Activated T-cell treated with anti-CD3 and anti-CD28 coated beads, Interleukin-2, amount 50 U/mL, for 4 hours (primary cell): ENCODE results near the gene DHX35. TPM values are rescaled to one million over a fixed set of nuclear protein-coding genes. Genes with fewer than 3 reads are reported as not detected.
"Not testable (repeated sequence)": the region's sequence is repeated elsewhere in the genome, so short reads cannot be mapped to it uniquely, and the experiment has no call there.

Experiments used
- ATAC-seq, 2 donors: fragments of 200-7000 bp; cut with Tn5 transposase; one replicate each; pipeline ENCODE4 v1.10.0; 2021
- DNase-seq: peaks from one replicate; pipeline ENCODE4 v3.0.0-alpha.2; 2020
- H3K27me3 Mint-ChIP-seq: one replicate; pipeline ENCODE4 v1.8.0; 2021; ENCODE audit warnings: low read depth, mixed read lengths
- H3K36me3 Mint-ChIP-seq: one replicate; pipeline ENCODE4 v1.8.0; 2022; ENCODE audit warnings: mixed read lengths; ENCODE audit not compliant: insufficient read depth
- H3K4me1 Mint-ChIP-seq: one replicate; pipeline ENCODE4 v1.8.0; 2021; ENCODE audit warnings: low read depth, mixed read lengths
- H3K4me3 Mint-ChIP-seq: one replicate; pipeline ENCODE4 v1.8.0; 2021; ENCODE audit warnings: mild to moderate bottlenecking, moderate library complexity, mixed read lengths
- H3K9me3 Mint-ChIP-seq: one replicate; pipeline ENCODE4 v1.8.0; 2021; ENCODE audit warnings: mixed read lengths
- total RNA-seq, 3 donors: library from RNA; stranded (reverse); gene quantifications; one replicate each; pipeline ENCODE4 v1.2.1, GENCODE V29; 2021

DHX35 gene
- total RNA-seq, 3 donors from 2014 or later: 14.3 to 17.2 (median 15.8) TPM

DNA sequence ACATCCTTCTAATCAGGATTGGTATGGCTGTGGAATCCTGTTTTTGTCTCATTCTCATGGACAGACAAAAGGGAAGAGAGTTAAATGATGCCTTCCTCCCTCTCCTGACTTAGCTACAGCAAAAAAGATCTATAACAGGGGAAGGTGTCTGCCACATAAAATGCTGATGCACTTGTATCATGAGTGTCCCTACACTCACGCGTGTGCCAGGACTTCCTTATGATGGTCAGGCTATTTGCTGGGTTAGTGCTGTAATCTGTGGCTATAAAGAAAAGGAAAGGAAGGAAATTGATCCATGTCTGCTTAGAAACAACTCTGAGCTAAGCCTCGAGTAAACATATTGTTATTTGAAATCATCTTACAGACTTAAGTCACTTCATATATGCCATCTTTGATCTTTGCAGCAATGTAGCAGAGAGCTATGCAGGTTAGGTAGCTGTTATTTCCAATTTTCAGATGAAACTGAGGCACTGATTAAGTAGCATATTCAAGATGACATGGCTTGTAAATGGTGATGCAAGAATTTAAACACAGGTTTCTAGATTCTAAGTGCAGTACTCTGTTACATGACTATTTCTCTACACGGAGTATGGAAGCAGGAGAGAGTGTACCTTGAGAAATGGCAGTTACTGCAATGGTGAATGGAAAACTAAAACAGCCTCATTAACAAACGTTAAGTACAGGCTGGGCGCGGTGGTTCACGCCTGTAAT lies 8.4 kb upstream of the DHX35 start:
- Mint-ChIP-seq H3K4me1 (no peaks in the 10 kb centered on the region), H3K4me3 (no peak overlapping the region), H3K27me3 (no peaks in the 10 kb centered on the region), H3K9me3 (no peaks in the 10 kb centered on the region), H3K36me3 (no peaks in the 10 kb centered on the region)
- DNase-seq: no peak
- no peak for ATAC-seq

DNA sequence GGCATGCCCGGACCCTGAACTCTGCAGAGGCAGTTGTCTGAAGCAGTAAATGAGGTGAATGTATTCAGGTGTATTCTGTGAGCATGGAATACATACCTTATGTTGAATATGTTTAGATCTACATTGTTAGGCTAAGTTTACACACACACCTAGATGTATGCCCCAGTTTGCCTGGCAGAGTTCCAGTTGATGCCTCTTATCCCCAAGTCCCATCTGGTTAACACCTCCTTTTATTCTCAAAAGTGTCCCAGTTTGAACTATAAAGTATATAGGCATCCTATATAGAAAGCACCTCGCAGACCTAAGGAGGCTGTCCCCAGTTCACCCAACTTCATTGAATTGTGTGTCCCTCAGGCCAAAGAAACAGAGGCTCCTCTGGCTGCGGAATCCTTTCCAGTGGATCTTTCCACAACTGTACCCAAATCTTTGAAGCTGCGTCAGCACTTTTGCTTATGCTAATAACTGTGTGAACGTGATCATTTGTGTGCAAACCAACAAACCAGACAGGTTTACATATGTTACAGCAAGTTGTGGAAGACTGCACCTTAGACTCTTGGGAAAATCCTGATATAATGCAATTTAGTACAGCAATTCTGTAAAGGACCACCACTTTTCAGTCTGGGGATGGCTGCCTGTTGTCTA lies 4.8 kb upstream of the DHX35 start:
- Mint-ChIP-seq H3K9me3 (no peaks in the 10 kb centered on the region), H3K4me3 (no peak overlapping the region), H3K27me3 (no peaks in the 10 kb centered on the region), H3K36me3 (no peaks in the 10 kb centered on the region), H3K4me1 (peaks cover 8% of the 10 kb centered on the region)
- DNase-seq: no peak
- no peak for ATAC-seq

DNA sequence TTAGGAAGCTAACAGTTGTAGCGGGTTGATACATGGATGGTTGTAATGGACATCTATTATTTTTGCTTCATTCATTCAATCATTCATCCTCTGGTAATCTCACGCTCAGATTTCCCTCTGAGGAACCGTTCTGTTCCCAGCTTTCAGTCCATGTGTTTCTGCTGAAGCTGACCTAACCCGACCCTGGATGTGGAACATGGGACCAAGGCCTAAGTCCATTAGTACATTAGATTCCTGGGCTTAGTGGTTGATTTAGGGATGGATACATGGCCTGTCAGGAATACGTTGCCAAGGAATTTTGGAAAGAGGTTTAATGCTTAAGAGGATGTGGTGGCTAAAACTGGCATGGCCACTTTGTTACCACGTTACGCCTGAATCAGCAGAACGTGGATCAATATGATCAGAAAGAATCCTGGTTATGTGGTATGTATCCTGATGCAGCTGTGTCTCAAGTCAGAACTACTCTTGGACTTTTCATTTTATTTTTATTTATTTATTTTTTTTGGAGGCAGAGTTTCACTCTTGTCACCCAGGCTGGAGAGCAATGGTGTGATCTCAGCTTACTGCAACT lies 4.1 kb upstream of the DHX35 start:
- Mint-ChIP-seq H3K9me3 (no peaks in the 10 kb centered on the region), H3K4me3 (no peak overlapping the region), H3K36me3 (no peaks in the 10 kb centered on the region), H3K27me3 (no peaks in the 10 kb centered on the region), H3K4me1 (peaks cover 13% of the 10 kb centered on the region)
- ATAC-seq (no peak), DNase-seq (no peak)

DNA sequence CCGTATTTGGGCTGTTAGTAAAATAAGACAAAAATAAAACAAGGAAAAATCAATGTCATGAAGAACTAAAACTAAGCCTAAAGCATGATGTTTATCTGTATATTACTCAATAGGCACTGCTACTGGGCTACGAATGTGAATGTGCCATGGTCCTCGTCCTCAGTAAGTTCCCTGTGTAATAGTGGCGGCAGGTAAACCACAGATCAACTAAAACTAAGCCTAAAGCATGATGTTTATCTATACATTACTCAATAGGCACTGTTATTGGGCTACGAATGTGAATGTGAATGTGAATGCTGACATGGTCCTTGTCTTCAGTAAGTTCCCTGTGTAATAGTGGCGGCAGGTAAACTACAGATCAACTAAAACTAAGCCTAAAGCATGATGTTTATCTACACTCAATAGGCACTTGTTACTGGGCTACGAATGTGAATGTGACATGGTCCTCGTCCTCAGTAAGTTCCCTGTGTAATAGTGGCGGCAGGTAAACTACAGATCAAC lies 1.9 kb upstream of the DHX35 start:
- not testable (repeated sequence) for H3K36me3 Mint-ChIP-seq, H3K9me3 Mint-ChIP-seq, H3K4me3 Mint-ChIP-seq, DNase-seq, ATAC-seq, H3K27me3 Mint-ChIP-seq
- H3K4me1 Mint-ChIP-seq: peaks cover 24% of the 10 kb centered on the region

DNA sequence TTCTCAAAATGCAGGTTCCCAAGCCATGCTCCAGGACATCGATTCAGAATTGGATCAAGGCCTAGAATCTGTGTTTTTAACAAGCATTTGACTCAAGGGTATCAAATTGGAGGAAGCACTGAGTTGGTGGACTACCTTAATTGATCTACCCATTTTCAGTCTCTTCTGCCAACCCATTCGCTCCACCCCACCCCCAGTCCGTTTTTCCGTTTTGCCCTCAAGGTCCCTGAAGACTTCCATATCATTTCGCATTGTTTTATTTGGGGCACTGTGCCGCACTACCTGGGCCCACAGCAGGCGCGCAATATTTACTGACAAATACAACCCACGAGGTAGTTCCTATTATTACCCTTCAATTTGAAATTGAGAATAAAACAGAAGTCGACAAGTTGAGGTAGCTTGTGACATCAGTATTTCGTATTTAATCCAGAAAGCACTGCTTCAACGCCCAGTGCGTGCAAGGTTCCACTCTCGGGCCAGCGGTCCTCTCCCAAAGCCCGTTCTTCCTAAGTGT lies 557 bp upstream of the DHX35 start:
- ATAC-seq (no peak), DNase-seq (peak; percentile 15)
- peaks cover 9% of the 10 kb centered on the region for H3K36me3 Mint-ChIP-seq
- H3K27me3 Mint-ChIP-seq: no peaks in the 10 kb centered on the region
- no peaks in the 10 kb centered on the region for H3K9me3 Mint-ChIP-seq
- peaks cover 24% of the 10 kb centered on the region for H3K4me1 Mint-ChIP-seq
- peak overlapping the region; percentile 96 for H3K4me3 Mint-ChIP-seq

DNA sequence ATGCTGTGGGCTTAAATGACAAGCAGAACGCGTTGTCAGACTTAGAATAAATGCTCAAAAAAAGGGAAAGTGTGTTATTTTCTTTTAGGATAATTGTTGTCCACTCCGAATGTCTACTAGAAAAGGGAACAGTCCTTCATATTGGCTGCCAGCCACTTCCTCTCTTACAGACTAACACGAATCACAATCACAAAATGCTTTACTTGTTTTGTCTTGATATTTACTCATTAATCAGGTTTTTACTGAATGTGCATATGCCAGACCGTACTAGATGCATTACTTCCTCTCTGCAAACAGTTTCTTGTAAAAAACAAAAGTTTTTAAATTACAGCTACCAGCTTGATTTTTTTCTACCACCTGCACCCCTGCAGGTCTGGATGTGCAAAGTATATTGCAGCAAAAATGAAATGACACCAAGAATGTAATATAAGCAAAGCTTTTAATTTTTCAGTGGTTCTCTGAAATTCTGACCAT lies 821 bp downstream of the DHX35 start:
- Mint-ChIP-seq H3K27me3 (no peaks in the 10 kb centered on the region), H3K4me3 (peak overlapping the region; percentile 96), H3K9me3 (no peaks in the 10 kb centered on the region), H3K36me3 (peaks cover 9% of the 10 kb centered on the region), H3K4me1 (peaks cover 24% of the 10 kb centered on the region)
- no peak for DNase-seq
- ATAC-seq: no peak

DNA sequence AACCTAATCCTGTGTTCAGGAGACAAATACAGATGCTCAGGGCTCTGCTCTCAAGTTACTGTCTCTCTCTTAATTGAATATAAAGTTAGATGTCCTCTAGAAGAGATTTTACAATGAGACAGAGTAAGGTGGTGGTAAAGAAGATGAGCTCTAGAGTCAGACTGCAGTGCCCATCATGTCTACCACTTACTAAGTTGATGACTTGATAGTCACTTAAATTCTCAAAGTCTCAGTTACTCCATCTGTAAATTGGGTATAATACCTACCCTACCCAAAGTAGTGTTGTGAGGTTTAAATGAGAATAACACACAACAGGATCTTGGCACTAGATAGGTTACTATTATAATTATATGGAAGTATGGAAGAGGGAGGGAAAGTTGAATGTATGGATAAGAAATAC lies 1.6 kb downstream of the DHX35 start:
- Mint-ChIP-seq H3K36me3 (peaks cover 9% of the 10 kb centered on the region), H3K9me3 (no peaks in the 10 kb centered on the region), H3K4me1 (peaks cover 24% of the 10 kb centered on the region), H3K27me3 (no peaks in the 10 kb centered on the region), H3K4me3 (no peak overlapping the region)
- no peak for ATAC-seq
- no peak for DNase-seq

DNA sequence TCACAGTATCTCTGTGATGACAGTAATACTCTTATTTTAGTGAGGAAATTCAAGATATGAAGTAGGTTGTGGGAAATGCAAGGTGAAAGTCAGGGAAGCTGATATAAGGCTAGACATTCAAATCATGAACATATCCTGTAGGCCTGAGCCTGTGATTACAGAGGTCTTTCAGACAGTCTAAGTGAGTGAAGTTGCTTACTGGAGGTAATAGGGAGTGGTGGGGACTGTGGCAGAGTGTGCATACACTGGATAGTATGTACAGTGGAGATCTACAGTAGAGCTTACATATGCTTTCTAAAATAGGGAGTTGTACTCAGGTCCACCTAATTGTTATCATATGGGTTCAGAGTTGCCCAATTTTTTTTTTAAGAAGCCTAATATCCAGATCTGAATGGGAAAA lies 3.1 kb downstream of the DHX35 start:
- H3K27me3 Mint-ChIP-seq: no peaks in the 10 kb centered on the region
- H3K4me1 Mint-ChIP-seq: peaks cover 24% of the 10 kb centered on the region
- peaks cover 11% of the 10 kb centered on the region for H3K36me3 Mint-ChIP-seq
- H3K4me3 Mint-ChIP-seq: no peak overlapping the region
- ATAC-seq: no peak
- H3K9me3 Mint-ChIP-seq: no peaks in the 10 kb centered on the region
- no peak for DNase-seq

DNA sequence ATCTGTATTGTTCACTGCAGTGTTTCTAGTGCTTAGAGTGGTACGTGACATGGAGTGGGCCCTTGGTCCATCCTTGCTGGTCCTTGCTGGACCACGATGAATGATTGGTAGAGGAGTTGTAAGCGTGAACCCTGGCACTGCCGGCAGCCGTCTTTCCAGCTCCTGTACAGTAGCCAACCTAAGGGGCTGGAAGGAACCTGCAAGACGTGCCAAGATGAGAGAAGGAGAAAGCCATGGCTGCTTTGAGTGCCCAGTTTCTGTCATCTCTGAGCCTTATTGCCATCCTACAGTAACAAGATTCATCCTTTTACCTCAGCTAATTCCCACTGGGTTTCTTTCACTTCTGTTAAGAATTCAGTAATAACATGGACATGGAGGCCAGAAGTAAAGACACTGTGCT lies 5.9 kb downstream of the DHX35 start:
- DNase-seq (no peak), ATAC-seq (no peak)
- H3K9me3 Mint-ChIP-seq: no peaks in the 10 kb centered on the region
- H3K4me1 Mint-ChIP-seq: peaks cover 10% of the 10 kb centered on the region
- H3K27me3 Mint-ChIP-seq: no peaks in the 10 kb centered on the region
- no peak overlapping the region for H3K4me3 Mint-ChIP-seq
- peaks cover 31% of the 10 kb centered on the region for H3K36me3 Mint-ChIP-seq

DNA sequence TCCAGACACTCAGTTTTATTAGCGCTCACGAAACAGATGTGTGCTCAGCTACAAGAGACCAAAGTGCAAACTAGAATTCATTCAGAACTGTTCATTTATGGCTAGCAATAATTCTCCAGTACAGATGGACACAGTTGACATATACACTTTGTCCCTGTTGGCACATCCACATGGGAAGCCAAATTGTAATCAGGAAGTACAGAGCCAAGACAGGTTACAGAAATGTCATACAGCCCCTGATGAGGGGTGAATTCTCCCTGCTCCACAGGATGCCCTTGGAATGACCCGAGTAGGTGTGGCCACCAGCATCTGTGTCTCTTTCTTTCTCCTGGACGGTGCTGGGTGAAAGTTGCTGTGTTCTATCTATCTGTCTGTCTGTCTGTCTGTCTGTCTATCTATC lies 7.6 kb downstream of the DHX35 start:
- no peak for ATAC-seq
- Mint-ChIP-seq H3K9me3 (no peaks in the 10 kb centered on the region), H3K4me3 (no peak overlapping the region), H3K27me3 (no peaks in the 10 kb centered on the region), H3K36me3 (peaks cover 44% of the 10 kb centered on the region), H3K4me1 (peaks cover 7% of the 10 kb centered on the region)
- DNase-seq: no peak

DNA sequence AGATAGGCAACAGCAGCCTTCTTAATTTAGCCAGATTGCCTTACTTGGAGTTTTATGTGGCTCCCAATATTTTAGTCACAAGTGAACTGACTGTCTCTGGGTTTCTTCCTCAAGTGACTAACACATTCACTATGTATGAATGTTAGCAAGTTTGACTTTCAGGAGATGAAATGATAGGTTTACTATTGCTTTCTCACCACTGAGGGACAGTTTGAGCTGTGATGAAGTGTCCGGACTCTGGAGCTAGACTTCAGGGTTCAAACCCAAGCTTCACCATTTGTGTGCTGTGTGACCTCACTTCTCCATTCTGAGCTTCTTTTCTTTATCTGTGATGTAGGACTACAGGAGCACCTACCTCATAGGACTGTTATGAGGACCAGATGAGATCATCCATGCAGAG lies 8.2 kb downstream of the DHX35 start:
- Mint-ChIP-seq H3K9me3 (no peaks in the 10 kb centered on the region), H3K4me3 (no peak overlapping the region), H3K4me1 (peaks cover 9% of the 10 kb centered on the region), H3K27me3 (no peaks in the 10 kb centered on the region), H3K36me3 (peaks cover 44% of the 10 kb centered on the region)
- ATAC-seq: no peak
- DNase-seq: no peak

DNA sequence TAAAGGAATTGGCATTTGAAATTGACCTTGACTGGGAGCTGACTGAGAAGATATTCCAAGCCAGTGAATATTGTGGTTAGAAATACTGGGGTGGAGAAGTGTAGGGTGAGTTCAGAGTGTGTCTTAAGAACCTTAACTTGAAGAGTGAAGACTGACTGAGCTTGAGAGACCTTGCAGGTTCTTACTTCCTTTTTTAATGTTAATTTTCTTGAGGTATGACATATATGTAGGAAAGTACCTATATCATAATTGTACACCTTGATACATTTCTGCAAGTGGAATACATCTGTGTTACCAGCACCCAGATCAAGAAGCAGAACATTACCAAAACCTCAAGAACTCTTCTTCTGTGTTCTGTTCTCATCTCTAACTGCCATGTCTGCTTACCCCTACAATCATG lies 11.0 kb downstream of the DHX35 start:
- peaks cover 9% of the 10 kb centered on the region for H3K4me1 Mint-ChIP-seq
- ATAC-seq (no peak), DNase-seq (no peak)
- H3K36me3 Mint-ChIP-seq: peaks cover 41% of the 10 kb centered on the region
- H3K27me3 Mint-ChIP-seq: no peaks in the 10 kb centered on the region
- no peak overlapping the region for H3K4me3 Mint-ChIP-seq
- no peaks in the 10 kb centered on the region for H3K9me3 Mint-ChIP-seq

DNA sequence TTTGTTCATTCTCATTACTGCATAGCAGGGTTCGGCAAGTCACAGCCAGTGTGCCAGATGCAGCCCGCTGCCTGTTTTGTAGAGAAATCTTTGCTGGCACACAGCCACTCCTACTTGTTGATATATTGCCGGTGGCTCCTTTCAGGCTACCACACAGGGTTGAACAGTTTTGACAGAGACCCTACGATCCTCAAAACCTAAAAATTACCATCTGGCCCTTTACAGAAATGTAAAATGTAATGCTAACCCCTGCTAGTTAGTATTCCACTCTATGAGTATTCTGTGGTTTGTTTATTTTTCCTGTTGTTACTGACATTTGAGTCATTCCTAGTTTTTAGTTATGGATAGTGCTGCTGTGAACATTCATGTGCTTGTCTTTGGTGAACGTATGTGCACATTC lies 11.5 kb downstream of the DHX35 start:
- no peaks in the 10 kb centered on the region for H3K9me3 Mint-ChIP-seq
- H3K27me3 Mint-ChIP-seq: no peaks in the 10 kb centered on the region
- peaks cover 9% of the 10 kb centered on the region for H3K4me1 Mint-ChIP-seq
- peaks cover 41% of the 10 kb centered on the region for H3K36me3 Mint-ChIP-seq
- no peak for DNase-seq
- no peak for ATAC-seq
- no peak overlapping the region for H3K4me3 Mint-ChIP-seq

DNA sequence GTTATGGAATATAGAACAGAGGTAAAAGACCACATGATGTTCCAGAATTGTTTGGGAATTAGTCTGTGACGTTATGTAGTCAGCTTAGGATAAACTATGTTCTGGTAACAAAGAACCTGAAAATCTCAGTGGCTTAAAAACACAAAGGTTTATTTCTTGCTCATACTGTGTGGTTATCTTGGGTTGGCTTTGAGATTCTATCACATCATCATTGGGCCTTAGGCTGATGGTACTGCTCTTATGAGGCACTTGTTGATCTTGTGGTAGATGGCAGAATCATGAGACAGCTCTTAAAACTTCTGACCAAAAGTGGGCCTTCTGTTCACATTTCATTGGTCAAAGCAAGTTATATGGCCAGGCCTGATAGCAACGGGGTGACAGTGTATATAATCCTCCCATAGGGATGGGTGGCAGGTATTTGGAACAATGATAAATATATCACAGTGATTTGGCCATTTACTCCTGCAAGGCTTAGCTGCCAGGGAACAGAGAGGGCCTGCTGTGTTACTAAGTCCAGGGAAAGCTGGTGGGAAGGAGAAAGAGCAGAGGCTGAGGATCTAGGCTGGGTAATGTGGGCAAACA lies 13.5 kb downstream of the DHX35 start:
- Mint-ChIP-seq H3K27me3 (no peaks in the 10 kb centered on the region), H3K9me3 (no peaks in the 10 kb centered on the region), H3K4me1 (peaks cover 9% of the 10 kb centered on the region), H3K36me3 (peaks cover 39% of the 10 kb centered on the region), H3K4me3 (no peak overlapping the region)
- no peak for ATAC-seq
- DNase-seq: no peak
